Loucy (cell line): ENCODE measurements around the gene DNAH8.
A peak's percentile ranks its signal among the peaks of the same experiment; 100 is the strongest.

ENCODE experiments used
- H2AFZ ChIP-seq: fragments of 200-600 bp; sonication (generic); 2 replicates; pipeline ENCODE4 v1.6.0; 2016; ENCODE audit warnings: antibody characterized with exemption, mild to moderate bottlenecking, low read length, moderate library complexity
- H3F3A ChIP-seq: fragments of 200-600 bp; 2 replicates; pipeline ENCODE4 v1.6.0; 2016; ENCODE audit warnings: antibody characterized with exemption, low read depth, mild to moderate bottlenecking
- H3K27me3 ChIP-seq: fragments of 200-600 bp; sonication (generic); 2 replicates; pipeline ENCODE4 v1.6.1; 2014; ENCODE audit warnings: low read length, mild to moderate bottlenecking; ENCODE audit not compliant: insufficient read depth, poor library complexity, severe bottlenecking
- H3K36me3 ChIP-seq: fragments of 200-600 bp; sonication (generic); 2 replicates; pipeline ENCODE4 v1.6.1; 2016; ENCODE audit warnings: low read length; ENCODE audit not compliant: insufficient read depth
- H3K4me1 ChIP-seq: fragments of 200-600 bp; sonication (generic); 2 replicates; pipeline ENCODE4 v1.5.1; 2014; ENCODE audit warnings: low read length, mild to moderate bottlenecking; ENCODE audit not compliant: insufficient read depth, poor library complexity, severe bottlenecking
- H3K4me2 ChIP-seq: fragments of 200-600 bp; sonication (generic); 2 replicates; pipeline ENCODE4 v1.6.0; 2014; ENCODE audit warnings: antibody characterized with exemption, low read length, low read depth, mild to moderate bottlenecking; ENCODE audit not compliant: poor library complexity, severe bottlenecking
- H3K4me3 ChIP-seq: fragments of 200-600 bp; sonication (generic); 2 replicates; pipeline ENCODE4 v1.5.1; 2014; ENCODE audit warnings: low read length, mild to moderate bottlenecking, mixed read lengths; ENCODE audit not compliant: poor library complexity, severe bottlenecking
- H3K79me2 ChIP-seq: fragments of 200-600 bp; sonication (generic); 2 replicates; pipeline ENCODE4 v1.6.1; 2014; ENCODE audit warnings: low read length; ENCODE audit not compliant: insufficient read depth
- H3K9ac ChIP-seq: fragments of 200-600 bp; sonication (generic); 2 replicates; pipeline ENCODE4 v1.6.0; 2014; ENCODE audit warnings: mild to moderate bottlenecking, low read depth, low read length, moderate library complexity; ENCODE audit not compliant: poor library complexity, severe bottlenecking
- H3K9me2 ChIP-seq: fragments of 200-600 bp; sonication (generic); replicated peaks from 2 replicates; pipeline ENCODE4 v1.6.1; 2016; ENCODE audit warnings: low read depth, low read length, mixed read lengths
- H3K9me3 ChIP-seq: fragments of 200-600 bp; sonication (generic); 2 replicates; pipeline ENCODE4 v1.6.1; 2014; ENCODE audit warnings: mild to moderate bottlenecking, antibody characterized with exemption, low read length, low read depth; ENCODE audit not compliant: insufficient read depth
- H4K20me1 ChIP-seq: fragments of 200-600 bp; sonication (generic); 2 replicates; pipeline ENCODE4 v1.6.0; 2014; ENCODE audit warnings: antibody characterized with exemption, low read length, mild to moderate bottlenecking; ENCODE audit not compliant: insufficient read depth, poor library complexity, severe bottlenecking
- EZH2phosphoT487 ChIP-seq: fragments of 200-600 bp; IDR thresholded peaks from 2 replicates; pipeline ENCODE4 v1.6.1; 2018; ENCODE audit warnings: antibody characterized with exemption, mild to moderate bottlenecking, moderate library complexity, borderline replicate concordance
- TF ChIP-seq, protein P1 (sequence below): fragments of 200-600 bp; sonication (generic); conservative IDR thresholded peaks from 2 replicates; pipeline ENCODE4 v1.5.1; 2014; ENCODE audit warnings: mild to moderate bottlenecking, antibody characterized with exemption, low read length

Gene DNAH8

DNA sequence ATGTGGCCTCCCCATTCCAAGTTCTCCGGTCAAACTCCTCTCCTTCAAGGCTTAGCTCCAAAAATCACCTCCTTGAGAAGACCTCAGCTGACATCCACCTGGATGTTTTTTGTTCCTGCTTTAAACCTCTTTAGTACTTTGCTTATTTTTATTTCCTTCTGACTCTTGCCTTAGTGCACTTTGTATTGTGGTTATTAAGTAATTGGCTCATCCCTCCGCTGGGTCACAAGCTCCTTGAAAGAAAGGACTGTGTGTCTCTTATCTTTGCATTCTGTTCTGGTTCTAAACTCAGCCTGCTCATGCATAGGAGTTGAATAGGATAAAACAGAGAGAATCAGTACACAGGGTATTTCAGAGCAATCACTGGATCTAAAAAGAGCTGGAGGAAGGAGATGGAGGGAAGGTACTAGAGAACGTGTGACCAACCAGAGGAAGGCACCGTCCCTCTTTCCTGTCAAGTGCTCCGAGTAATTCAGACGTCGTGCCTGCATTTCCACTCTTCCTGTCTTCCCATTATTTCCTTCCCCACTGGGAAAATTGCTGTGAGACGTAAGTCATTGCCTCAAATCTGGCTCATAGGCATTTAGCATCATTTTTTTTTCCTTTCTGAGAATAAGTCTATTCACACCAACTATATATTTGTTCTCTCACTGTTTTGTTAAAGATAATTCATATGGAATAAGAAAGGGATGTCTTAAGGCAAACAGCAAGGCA lies 273.8 kb downstream of the DNAH8 start:
- H3K9me3 ChIP-seq: no peaks in the 10 kb centered on the region
- H4K20me1 ChIP-seq: no peaks in the 10 kb centered on the region
- no peak overlapping the region for H3K4me3 ChIP-seq
- no peaks in the 10 kb centered on the region for H3F3A ChIP-seq
- no peak for TF ChIP-seq EZH2phosphoT487
- TF ChIP-seq, protein P1, sequence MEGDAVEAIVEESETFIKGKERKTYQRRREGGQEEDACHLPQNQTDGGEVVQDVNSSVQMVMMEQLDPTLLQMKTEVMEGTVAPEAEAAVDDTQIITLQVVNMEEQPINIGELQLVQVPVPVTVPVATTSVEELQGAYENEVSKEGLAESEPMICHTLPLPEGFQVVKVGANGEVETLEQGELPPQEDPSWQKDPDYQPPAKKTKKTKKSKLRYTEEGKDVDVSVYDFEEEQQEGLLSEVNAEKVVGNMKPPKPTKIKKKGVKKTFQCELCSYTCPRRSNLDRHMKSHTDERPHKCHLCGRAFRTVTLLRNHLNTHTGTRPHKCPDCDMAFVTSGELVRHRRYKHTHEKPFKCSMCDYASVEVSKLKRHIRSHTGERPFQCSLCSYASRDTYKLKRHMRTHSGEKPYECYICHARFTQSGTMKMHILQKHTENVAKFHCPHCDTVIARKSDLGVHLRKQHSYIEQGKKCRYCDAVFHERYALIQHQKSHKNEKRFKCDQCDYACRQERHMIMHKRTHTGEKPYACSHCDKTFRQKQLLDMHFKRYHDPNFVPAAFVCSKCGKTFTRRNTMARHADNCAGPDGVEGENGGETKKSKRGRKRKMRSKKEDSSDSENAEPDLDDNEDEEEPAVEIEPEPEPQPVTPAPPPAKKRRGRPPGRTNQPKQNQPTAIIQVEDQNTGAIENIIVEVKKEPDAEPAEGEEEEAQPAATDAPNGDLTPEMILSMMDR: no peak
- no peaks in the 10 kb centered on the region for H3K79me2 ChIP-seq
- no peak overlapping the region for H3K9ac ChIP-seq
- H2AFZ ChIP-seq: no peak overlapping the region
- H3K9me2 ChIP-seq: no peaks in the 10 kb centered on the region
- no peak overlapping the region for H3K4me2 ChIP-seq
- no peaks in the 10 kb centered on the region for H3K36me3 ChIP-seq
- no peaks in the 10 kb centered on the region for H3K4me1 ChIP-seq
- no peaks in the 10 kb centered on the region for H3K27me3 ChIP-seq

DNA sequence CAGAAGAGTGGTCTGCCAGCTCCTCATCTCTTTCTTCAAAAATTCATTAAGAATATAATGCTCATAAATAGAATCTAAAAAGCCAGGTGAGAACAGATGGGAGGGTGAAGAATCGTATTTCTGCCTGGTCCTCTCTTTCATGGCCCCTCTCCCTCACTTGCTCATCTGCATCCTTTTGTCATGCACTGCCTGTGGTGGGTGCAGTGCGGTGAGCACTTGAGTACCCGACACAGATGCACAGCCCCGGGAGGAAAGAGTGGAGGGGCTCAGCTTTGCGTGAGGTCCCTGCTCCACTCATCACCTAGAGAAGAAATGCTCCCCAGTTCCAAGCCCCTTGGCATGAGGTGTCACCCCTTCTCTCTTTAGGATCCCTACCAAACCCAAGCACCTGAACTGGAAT lies 275.4 kb downstream of the DNAH8 start:
- TF ChIP-seq EZH2phosphoT487: no peak
- TF ChIP-seq, protein P1: no peak
- 0 out of 2 replicates have a peak overlapping the region, but pooled peaks have one; percentile 18 for H2AFZ ChIP-seq
- no peaks in the 10 kb centered on the region for H3K9me3 ChIP-seq
- H3K9me2 ChIP-seq: no peaks in the 10 kb centered on the region
- no peaks in the 10 kb centered on the region for H3F3A ChIP-seq
- no peaks in the 10 kb centered on the region for H3K36me3 ChIP-seq
- no peak overlapping the region for H3K4me3 ChIP-seq
- H3K4me2 ChIP-seq: no peak overlapping the region
- no peaks in the 10 kb centered on the region for H3K4me1 ChIP-seq
- H3K27me3 ChIP-seq: no peaks in the 10 kb centered on the region
- no peaks in the 10 kb centered on the region for H4K20me1 ChIP-seq
- no peak overlapping the region for H3K9ac ChIP-seq
- H3K79me2 ChIP-seq: no peaks in the 10 kb centered on the region

DNA sequence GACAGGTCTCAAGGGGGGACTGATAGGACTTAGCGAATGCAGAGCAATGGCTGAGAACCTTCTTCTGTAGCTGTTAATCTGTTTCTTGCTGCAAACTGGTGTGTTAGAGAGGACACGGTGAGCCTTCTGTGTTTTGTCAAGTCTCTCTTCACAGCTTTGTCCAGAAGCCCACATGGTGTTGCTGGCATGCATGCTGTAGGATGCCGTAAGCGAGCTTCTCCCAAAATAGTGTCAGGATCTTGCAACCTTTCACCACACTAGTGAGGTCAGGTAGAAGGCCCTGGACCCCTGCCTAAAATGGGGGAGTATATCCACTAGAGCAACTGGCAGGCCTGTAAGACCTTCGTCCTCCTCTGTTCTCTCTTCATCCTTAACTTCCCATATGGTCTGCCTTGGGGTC lies 281.6 kb downstream of the DNAH8 start:
- Histone ChIP-seq H3K4me1 (no peaks in the 10 kb centered on the region), H3F3A (no peaks in the 10 kb centered on the region), H3K4me2 (no peak overlapping the region), H3K9me2 (no peaks in the 10 kb centered on the region), H4K20me1 (no peaks in the 10 kb centered on the region), H3K36me3 (no peaks in the 10 kb centered on the region), H3K9ac (no peak overlapping the region), H3K79me2 (no peaks in the 10 kb centered on the region), H3K4me3 (no peak overlapping the region), H3K27me3 (no peaks in the 10 kb centered on the region), H3K9me3 (no peaks in the 10 kb centered on the region), H2AFZ (no peak overlapping the region)
- TF ChIP-seq, protein P1: no peak
- TF ChIP-seq EZH2phosphoT487: no peak
